Neuronal stem cell (in vitro differentiated cells): ENCODE data around the gene NOC3L. TPM values are rescaled to one million over a fixed set of nuclear protein-coding genes. Genes with fewer than 3 reads are reported as not detected.

Source experiments
- DNase-seq: peaks from one replicate; pipeline ENCODE4 v3.0.0-alpha.2; 2013; ENCODE audit warnings: low spot score
- H2AFZ ChIP-seq: one replicate; pipeline ENCODE4 v1.6.1; 2013; ENCODE audit warnings: mild to moderate bottlenecking, low read length, inconsistent platforms
- H2AK5ac ChIP-seq: 2 replicates; pipeline ENCODE4 v1.6.1; 2013; ENCODE audit warnings: low read depth, mild to moderate bottlenecking, inconsistent platforms, low read length, moderate library complexity, mixed read lengths
- H2BK120ac ChIP-seq: 2 replicates; pipeline ENCODE4 v1.6.1; 2013; ENCODE audit warnings: low read depth, mild to moderate bottlenecking, inconsistent platforms, low read length, moderate library complexity, mixed read lengths
- H2BK12ac ChIP-seq: one replicate; pipeline ENCODE4 v1.6.1; 2013; ENCODE audit warnings: low read length, inconsistent platforms
- H2BK15ac ChIP-seq: 2 replicates; pipeline ENCODE4 v1.6.1; 2013; ENCODE audit warnings: mild to moderate bottlenecking, low read length, inconsistent platforms, mixed read lengths
- H2BK5ac ChIP-seq: one replicate; pipeline ENCODE4 v1.6.1; 2013; ENCODE audit warnings: inconsistent platforms, mild to moderate bottlenecking, low read length, moderate library complexity
- H3K14ac ChIP-seq: one replicate; pipeline ENCODE4 v1.6.1; 2013; ENCODE audit warnings: low read length, inconsistent platforms
- H3K18ac ChIP-seq: 2 replicates; pipeline ENCODE4 v1.6.1; 2013; ENCODE audit warnings: low read length, inconsistent platforms
- H3K23ac ChIP-seq: 2 replicates; pipeline ENCODE4 v1.6.1; 2013; ENCODE audit warnings: low read depth, mild to moderate bottlenecking, mixed read lengths, low read length, inconsistent platforms; ENCODE audit not compliant: poor library complexity
- H3K27ac ChIP-seq: replicated peaks from 3 replicates; pipeline ENCODE4 v1.5.1; 2013; ENCODE audit warnings: low read length, inconsistent platforms
- H3K27me3 ChIP-seq, 3 experiments: 2 replicates each; pipeline ENCODE4 v1.6.1; 2013; ENCODE audit warnings: low read length in 3 of 3, mild to moderate bottlenecking in 2 of 3, inconsistent platforms in 1 of 3, low read depth in 1 of 3, mixed read lengths in 1 of 3, moderate library complexity in 1 of 3; ENCODE audit not compliant: control insufficient read depth in 3 of 3, insufficient read depth in 3 of 3
- H3K36me3 ChIP-seq, 2 donors: replicated peaks in 1 of 2; 2 replicates each; pipeline ENCODE4 v1.6.1; 2013; ENCODE audit warnings: low read length in 2 of 2; ENCODE audit not compliant: control insufficient read depth in 2 of 2, insufficient read depth in 2 of 2
- H3K4ac ChIP-seq: 2 replicates; pipeline ENCODE4 v1.6.1; 2013; ENCODE audit warnings: inconsistent platforms, mild to moderate bottlenecking, low read length, moderate library complexity
- H3K4me1 ChIP-seq, 2 donors: 1 replicate in 1 of 2; 2 replicates in 1 of 2; pipeline ENCODE4 v1.6.1; 2013; ENCODE audit warnings: low read length in 2 of 2, low read depth in 1 of 2; ENCODE audit not compliant: control insufficient read depth in 2 of 2, insufficient read depth in 1 of 2
- H3K4me2 ChIP-seq: one replicate; pipeline ENCODE4 v1.6.1; 2013; ENCODE audit warnings: mild to moderate bottlenecking, low read length, inconsistent platforms; ENCODE audit not compliant: insufficient read depth, poor library complexity, severe bottlenecking
- H3K4me3 ChIP-seq, 2 donors: 2 replicates each; pipeline ENCODE4 v1.5.1; 2013; ENCODE audit warnings: low read length in 2 of 2, mild to moderate bottlenecking in 2 of 2, inconsistent platforms in 1 of 2, moderate library complexity in 1 of 2
- H3K79me1 ChIP-seq: one replicate; pipeline ENCODE4 v1.6.1; 2013; ENCODE audit warnings: low read depth, mild to moderate bottlenecking, inconsistent platforms, low read length, moderate library complexity
- H3K9ac ChIP-seq: one replicate; pipeline ENCODE4 v1.6.1; 2013; ENCODE audit warnings: mild to moderate bottlenecking, low read depth, low read length, inconsistent platforms; ENCODE audit not compliant: poor library complexity
- H3K9me3 ChIP-seq, 2 donors: replicated peaks in 1 of 2; 2 replicates each; pipeline versions ENCODE3 to v1.6.1; 2013; ENCODE audit warnings: low read length in 2 of 2, mild to moderate bottlenecking in 2 of 2, inconsistent platforms in 1 of 2, low read depth in 1 of 2, mixed read lengths in 1 of 2, moderate library complexity in 1 of 2; ENCODE audit not compliant: control insufficient read depth in 2 of 2, insufficient read depth in 1 of 2
- H4K8ac ChIP-seq: one replicate; pipeline ENCODE4 v1.6.1; 2013; ENCODE audit warnings: low read depth, mild to moderate bottlenecking, inconsistent platforms, low read length, moderate library complexity
- H4K91ac ChIP-seq: one replicate; pipeline ENCODE4 v1.6.1; 2013; ENCODE audit warnings: low read length, low read depth, mild to moderate bottlenecking, inconsistent platforms; ENCODE audit not compliant: poor library complexity
- WGBS, 2 donors: extraction: QIAGEN DNeasy Blood & Tissue Kit; methylation state at CpG; one replicate each; pipeline ENCODE4 v1.1.7; 2013; ENCODE audit warnings: missing lambda C conversion rate in 2 of 2, mixed read lengths in 1 of 2; ENCODE audit not compliant: insufficient read length in 2 of 2, insufficient replicate concordance in 1 of 2; ENCODE audit errors: extremely low coverage in 2 of 2; 5-methylcytosine and 5-hydroxymethylcytosine counted together
- polyA plus RNA-seq, 2 experiments: library from polyadenylated mRNA; stranded (reverse); fragments of 200-250 nt; gene quantifications; one replicate each; pipeline ENCODE4 v1.2.3, GENCODE V29; 2013

Gene NOC3L, protein sequence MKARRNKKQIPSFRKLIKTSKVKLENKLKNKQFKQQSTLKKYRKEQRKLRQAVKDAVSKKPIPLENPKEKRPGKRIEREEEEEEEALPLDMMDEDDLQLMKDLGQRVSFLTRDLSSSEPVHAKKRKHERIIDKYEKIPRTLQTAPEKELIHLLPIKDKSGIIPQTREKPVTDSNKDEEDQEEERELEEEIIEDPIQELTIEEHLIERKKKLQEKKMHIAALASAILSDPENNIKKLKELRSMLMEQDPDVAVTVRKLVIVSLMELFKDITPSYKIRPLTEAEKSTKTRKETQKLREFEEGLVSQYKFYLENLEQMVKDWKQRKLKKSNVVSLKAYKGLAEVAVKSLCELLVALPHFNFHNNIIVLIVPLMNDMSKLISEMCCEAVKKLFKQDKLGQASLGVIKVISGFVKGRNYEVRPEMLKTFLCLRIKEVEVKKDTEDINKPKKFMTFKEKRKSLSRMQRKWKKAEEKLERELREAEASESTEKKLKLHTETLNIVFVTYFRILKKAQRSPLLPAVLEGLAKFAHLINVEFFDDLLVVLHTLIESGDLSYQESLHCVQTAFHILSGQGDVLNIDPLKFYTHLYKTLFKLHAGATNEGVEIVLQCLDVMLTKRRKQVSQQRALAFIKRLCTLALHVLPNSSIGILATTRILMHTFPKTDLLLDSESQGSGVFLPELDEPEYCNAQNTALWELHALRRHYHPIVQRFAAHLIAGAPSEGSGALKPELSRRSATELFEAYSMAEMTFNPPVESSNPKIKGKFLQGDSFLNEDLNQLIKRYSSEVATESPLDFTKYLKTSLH
- polyA plus RNA-seq (2013, experiment 1 of 2) = 16.1 TPM
- 16.8 TPM for polyA plus RNA-seq (2013, experiment 2 of 2)

DNA sequence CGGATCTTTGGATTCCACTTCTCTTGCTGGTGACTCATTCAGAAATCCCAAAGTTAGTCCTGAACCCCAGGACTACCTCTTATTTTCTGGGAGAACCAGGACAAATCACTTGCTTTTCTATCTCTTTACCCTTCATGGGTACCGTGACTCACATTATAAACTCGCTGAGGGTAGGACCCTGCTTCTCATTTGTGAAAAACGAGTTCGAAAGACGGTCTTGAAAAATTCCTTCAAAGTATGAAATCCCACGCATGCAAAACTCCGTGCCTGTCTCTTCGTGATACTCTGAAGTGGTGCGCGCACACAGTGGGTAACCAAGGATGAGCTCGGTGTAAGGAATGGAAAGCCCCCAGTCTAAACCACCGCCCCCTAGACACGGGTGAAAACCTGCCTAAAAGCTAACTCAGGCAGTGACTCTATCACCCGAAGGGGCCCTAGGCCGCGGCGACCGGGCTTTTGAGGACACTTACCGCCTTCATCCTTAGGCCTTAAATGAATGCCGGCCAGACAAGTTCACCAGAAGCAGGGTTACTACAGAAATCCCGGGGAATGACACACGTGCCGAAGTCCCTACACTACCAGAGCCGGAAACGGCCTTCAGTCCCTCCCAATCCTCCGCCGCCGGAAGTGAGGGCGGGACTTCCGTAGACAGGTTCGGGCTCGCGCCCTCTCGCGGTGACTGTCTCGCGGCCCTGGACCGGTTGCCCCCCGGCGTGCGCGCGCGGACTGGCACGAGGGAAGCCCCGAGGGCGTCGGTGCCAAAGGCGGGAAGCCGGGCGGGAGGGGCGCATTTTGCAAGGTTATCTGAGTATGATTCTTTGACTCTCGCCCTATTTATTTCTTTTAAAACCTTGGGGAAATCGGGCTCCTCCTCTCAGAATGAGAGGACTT is at the start of gene NOC3L:
Gene NOC3L, minus strand, starts transcription at position 580 of the 891 bp plus-strand sequence. Its CDS starts 101 bp downstream, at position 479.
- H2AK5ac ChIP-seq = no peak within 1 kb of the TSS
- peaks cover 1 to 3% of the 10 kb centered on the region in 2 donors for H3K4me1 ChIP-seq
- H2BK120ac ChIP-seq = no peak within 1 kb of the TSS
- peaks cover 2 to 36% of the 10 kb centered on the region in 2 donors for H3K36me3 ChIP-seq
- no peak within 1 kb of the TSS for H3K23ac ChIP-seq
- H2BK15ac ChIP-seq = no peak within 1 kb of the TSS
- H4K8ac ChIP-seq = no peak within 1 kb of the TSS
- WGBS, 2 donors = no CpG with 5 or more reads among the region's 55 CpGs
- peaks cover 0 to 5% (median 4%) of the 10 kb centered on the region in 3 experiments for H3K27me3 ChIP-seq
- DNase-seq = peak; percentile 82
- peak within 1 kb of the TSS; percentile 68 for H3K4me2 ChIP-seq
- no peak within 1 kb of the TSS for H3K9ac ChIP-seq
- no peaks in the 10 kb centered on the region for H3K9me3 ChIP-seq
- H3K4ac ChIP-seq = no peak within 1 kb of the TSS
- no peak within 1 kb of the TSS for H3K14ac ChIP-seq
- peaks cover 2% of the 10 kb centered on the region for H3K79me1 ChIP-seq
- no peak within 1 kb of the TSS for H2BK12ac ChIP-seq
- H3K18ac ChIP-seq = no peak within 1 kb of the TSS
- H3K4me3 ChIP-seq = peak within 1 kb of the TSS; percentile 78 to 92
- H3K27ac ChIP-seq = no peak within 1 kb of the TSS
- no peak within 1 kb of the TSS for H4K91ac ChIP-seq
- no peak within 1 kb of the TSS for H2BK5ac ChIP-seq
- H2AFZ ChIP-seq = peak within 1 kb of the TSS; percentile 90

DNA sequence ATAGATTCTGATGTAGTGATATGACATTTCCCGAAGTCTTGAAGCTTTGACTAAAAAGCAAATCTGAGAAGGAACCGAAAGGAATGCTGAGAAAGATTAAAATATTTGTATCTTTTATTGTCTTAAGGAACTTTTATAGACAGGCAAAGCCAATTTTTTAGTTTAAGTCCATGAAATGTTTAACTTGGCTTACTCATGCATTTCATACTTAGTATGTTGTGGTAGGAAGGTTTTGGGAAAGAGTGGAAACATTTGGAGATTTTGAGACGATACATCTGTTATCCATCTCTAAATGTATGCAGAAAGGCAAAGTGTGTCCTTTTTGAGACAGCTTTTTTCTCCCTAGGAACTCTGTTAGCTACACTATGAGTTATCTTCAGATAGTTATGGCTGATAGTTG is 49.7 kb upstream of the NOC3L start:
- H3K27ac ChIP-seq = no peak overlapping the region
- no peak overlapping the region for H2AK5ac ChIP-seq
- H3K4me3 ChIP-seq = no peak overlapping the region
- H2BK12ac ChIP-seq = no peak overlapping the region
- H3K9ac ChIP-seq = no peak overlapping the region
- H3K79me1 ChIP-seq = no peaks in the 10 kb centered on the region
- no peak overlapping the region for H4K91ac ChIP-seq
- H3K23ac ChIP-seq = no peak overlapping the region
- H2BK120ac ChIP-seq = no peak overlapping the region
- no CpG with 5 or more reads among the region's 3 CpGs for WGBS, 2 donors
- H3K4me2 ChIP-seq = no peak overlapping the region
- no peak overlapping the region for H2BK15ac ChIP-seq
- no peaks in the 10 kb centered on the region for H3K36me3 ChIP-seq
- no peak overlapping the region for H2AFZ ChIP-seq
- H4K8ac ChIP-seq = no peak overlapping the region
- no peaks in the 10 kb centered on the region for H3K27me3 ChIP-seq
- H3K4me1 ChIP-seq = peaks cover 0 to 11% of the 10 kb centered on the region in 2 donors
- H3K4ac ChIP-seq = no peak overlapping the region
- no peaks in the 10 kb centered on the region for H3K9me3 ChIP-seq
- H3K18ac ChIP-seq = no peak overlapping the region
- no peak for DNase-seq
- no peak overlapping the region for H3K14ac ChIP-seq
- H2BK5ac ChIP-seq = no peak overlapping the region

DNA sequence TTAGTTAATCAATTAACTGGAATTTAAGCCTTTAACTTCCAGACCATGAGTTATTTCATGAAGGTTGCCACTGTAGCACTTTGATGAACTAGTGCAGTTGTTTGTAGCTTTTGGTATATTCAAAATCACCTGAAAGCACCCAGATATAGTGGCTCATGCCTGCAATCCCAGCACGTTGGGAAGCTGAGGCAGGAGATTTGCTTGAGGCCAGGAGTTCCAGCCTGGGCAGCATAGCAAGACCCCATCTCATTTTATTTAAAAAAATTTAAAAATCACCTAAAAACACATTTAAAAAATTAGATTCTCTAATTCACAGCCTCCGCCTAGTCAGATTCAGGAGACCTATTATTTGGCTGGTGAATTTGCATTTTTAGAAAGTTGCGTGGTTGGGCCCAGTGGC is 48.6 kb upstream of the NOC3L start:
- no peak overlapping the region for H2AK5ac ChIP-seq
- H2BK120ac ChIP-seq = no peak overlapping the region
- no CpG with 5 or more reads among the region's 3 CpGs for WGBS, 2 donors
- H2BK5ac ChIP-seq = no peak overlapping the region
- no peak overlapping the region for H3K4ac ChIP-seq
- no peaks in the 10 kb centered on the region for H3K9me3 ChIP-seq
- no peak overlapping the region for H4K91ac ChIP-seq
- no peak overlapping the region for H3K27ac ChIP-seq
- no peak overlapping the region for H4K8ac ChIP-seq
- DNase-seq = no peak
- H3K27me3 ChIP-seq = no peaks in the 10 kb centered on the region
- H3K4me2 ChIP-seq = no peak overlapping the region
- H3K18ac ChIP-seq = no peak overlapping the region
- H3K4me1 ChIP-seq = peaks cover 0 to 11% of the 10 kb centered on the region in 2 donors
- no peak overlapping the region for H2BK12ac ChIP-seq
- no peak overlapping the region for H3K9ac ChIP-seq
- H3K14ac ChIP-seq = no peak overlapping the region
- no peaks in the 10 kb centered on the region for H3K79me1 ChIP-seq
- no peaks in the 10 kb centered on the region for H3K36me3 ChIP-seq
- H2BK15ac ChIP-seq = no peak overlapping the region
- no peak overlapping the region for H2AFZ ChIP-seq
- H3K4me3 ChIP-seq = no peak overlapping the region
- no peak overlapping the region for H3K23ac ChIP-seq
